IMR-90 (cell line): ENCODE measurements around the gene DUSP22. TPM values are rescaled to one million over a fixed set of nuclear protein-coding genes. Genes with fewer than 3 reads are reported as not detected.

Experiments used
- ATAC-seq: fragments of 200-7000 bp; cut with Tn5 transposase; 2 replicates; pipeline ENCODE4 v1.9.1; 2020; ENCODE audit warnings: low read depth, mild to moderate bottlenecking, moderate library complexity
- BruUV-seq: library from RNA; stranded (reverse); fragments of 400-500 nt; replicated peaks from 2 replicates; lab custom pipeline; 2021; lab: Mats Ljungman, UMichigan
- CTCF ChIA-PET: fragments of 300-600 bp; formaldehyde crosslinking; extraction: SDS; loops from one replicate; lab custom pipeline; 2021; ENCODE audit warnings: antibody characterized with exemption; lab: Yijun Ruan, JAX
- POLR2A ChIA-PET: fragments of 300-600 bp; sonication (Branson Sonifier 250); formaldehyde crosslinking; loops from one replicate; lab custom pipeline; 2022; ENCODE audit warnings: antibody characterized with exemption; ENCODE audit not compliant: unreplicated experiment; lab: Charles Lee
- DNase-seq: peaks from one replicate; pipeline ENCODE4 v3.0.0; 2013
- H2AFZ ChIP-seq: replicated peaks from 2 replicates; pipeline ENCODE3; 2013; ENCODE audit warnings: low read length, mild to moderate bottlenecking; ENCODE audit not compliant: poor library complexity
- H2AK5ac ChIP-seq: 2 replicates; pipeline ENCODE4 v1.6.1; 2013; ENCODE audit warnings: low read depth, low read length, inconsistent platforms
- H2AK9ac ChIP-seq: replicated peaks from 2 replicates; pipeline ENCODE3; 2013; ENCODE audit warnings: mild to moderate bottlenecking, low read depth, low read length, moderate library complexity; ENCODE audit not compliant: poor library complexity
- H2BK120ac ChIP-seq: 2 replicates; pipeline ENCODE4 v1.6.1; 2013; ENCODE audit warnings: low read depth, low read length, inconsistent platforms
- H2BK15ac ChIP-seq: 3 replicates; pipeline ENCODE4 v1.6.1; 2013; ENCODE audit warnings: low read depth, low read length, inconsistent platforms
- H2BK20ac ChIP-seq: 2 replicates; pipeline ENCODE4 v1.6.1; 2013; ENCODE audit warnings: low read depth, mild to moderate bottlenecking, inconsistent platforms, low read length, moderate library complexity
- H2BK5ac ChIP-seq: 2 replicates; pipeline ENCODE4 v1.6.1; 2013; ENCODE audit warnings: mild to moderate bottlenecking, low read depth, low read length, inconsistent platforms; ENCODE audit not compliant: poor library complexity, severe bottlenecking
- H3K14ac ChIP-seq: replicated peaks from 2 replicates; pipeline ENCODE4 v1.6.1; 2013; ENCODE audit warnings: low read depth, low read length, inconsistent platforms
- H3K18ac ChIP-seq: 2 replicates; pipeline ENCODE4 v1.6.1; 2013; ENCODE audit warnings: low read depth, low read length, control low read depth
- H3K23ac ChIP-seq: 2 replicates; pipeline ENCODE4 v1.6.1; 2013; ENCODE audit warnings: low read depth, low read length, inconsistent platforms
- H3K27ac ChIP-seq: 2 replicates; pipeline ENCODE4 v1.5.1; 2013; ENCODE audit warnings: mild to moderate bottlenecking, control low read depth, low read length; ENCODE audit not compliant: insufficient read depth
- H3K27me3 ChIP-seq: 2 replicates; pipeline ENCODE4 v1.6.1; 2013; ENCODE audit warnings: low read length; ENCODE audit not compliant: control insufficient read depth, insufficient read depth
- H3K36me3 ChIP-seq: 2 replicates; pipeline ENCODE4 v1.6.1; 2013; ENCODE audit warnings: low read length, mixed read lengths; ENCODE audit not compliant: control insufficient read depth, insufficient read depth
- H3K4ac ChIP-seq: 2 replicates; pipeline ENCODE4 v1.6.1; 2013; ENCODE audit warnings: low read depth, low read length, inconsistent platforms
- H3K4me1 ChIP-seq: 2 replicates; pipeline ENCODE4 v1.6.1; 2013; ENCODE audit warnings: low read length, mixed read lengths; ENCODE audit not compliant: control insufficient read depth, insufficient read depth
- H3K4me2 ChIP-seq: 2 replicates; pipeline ENCODE4 v1.6.1; 2013; ENCODE audit warnings: low read depth, mild to moderate bottlenecking, control low read depth, low read length, moderate library complexity
- H3K4me3 ChIP-seq: 2 replicates; pipeline ENCODE4 v1.5.1; 2013; ENCODE audit warnings: low read depth, mild to moderate bottlenecking, control low read depth, low read length, moderate library complexity; ENCODE audit not compliant: insufficient read depth
- H3K56ac ChIP-seq: 2 replicates; pipeline ENCODE4 v1.6.1; 2013; ENCODE audit warnings: low read length, inconsistent platforms; ENCODE audit not compliant: insufficient read depth; ENCODE audit errors: extremely low read depth
- H3K79me1 ChIP-seq, 2 experiments: 2 replicates each; pipeline ENCODE4 v1.6.1; 2013; ENCODE audit warnings: low read length in 2 of 2, inconsistent platforms in 1 of 2, low read depth in 1 of 2
- H3K9ac ChIP-seq: 2 replicates; pipeline ENCODE4 v1.6.1; 2013; ENCODE audit warnings: low read depth, low read length, control low read depth
- H3K9me1 ChIP-seq: 2 replicates; pipeline ENCODE4 v1.6.1; 2013; ENCODE audit warnings: low read length, inconsistent platforms; ENCODE audit not compliant: insufficient read depth
- H3K9me3 ChIP-seq: 2 replicates; pipeline ENCODE4 v1.6.1; 2013; ENCODE audit warnings: low read length; ENCODE audit not compliant: control insufficient read depth, insufficient read depth
- H4K20me1 ChIP-seq: 2 replicates; pipeline ENCODE4 v1.6.1; 2013; ENCODE audit warnings: low read length, inconsistent platforms; ENCODE audit not compliant: insufficient read depth
- H4K5ac ChIP-seq: 2 replicates; pipeline ENCODE4 v1.6.1; 2013; ENCODE audit warnings: mild to moderate bottlenecking, low read depth, low read length, control low read depth
- H4K8ac ChIP-seq, 2 experiments: 2 replicates each; pipeline ENCODE4 v1.6.1; 2013; ENCODE audit warnings: low read depth in 2 of 2, low read length in 2 of 2, control low read depth in 1 of 2, inconsistent platforms in 1 of 2
- H4K91ac ChIP-seq: 2 replicates; pipeline ENCODE4 v1.6.1; 2013; ENCODE audit warnings: low read depth, low read length, inconsistent platforms; ENCODE audit not compliant: insufficient read depth
- BHLHE40 ChIP-seq: fragments of 150-350 bp; IDR thresholded peaks from 2 replicates; pipeline ENCODE4 v1.6.1; 2016; ENCODE audit warnings: mild to moderate bottlenecking, low read depth, low read length
- FOS ChIP-seq: fragments of 150-350 bp; IDR thresholded peaks from 2 replicates; pipeline ENCODE4 v1.6.1; 2016; ENCODE audit warnings: low read depth, low read length
- POLR2A ChIP-seq: IDR thresholded peaks from 2 replicates; pipeline ENCODE4 v1.6.1; 2012; ENCODE audit warnings: mild to moderate bottlenecking, low read depth, low read length
- RAD21 ChIP-seq: IDR thresholded peaks from 2 replicates; pipeline ENCODE4 v1.6.1; 2012; ENCODE audit warnings: low read length, improper control_type of control experiment
- RCOR1 ChIP-seq: IDR thresholded peaks from 2 replicates; pipeline ENCODE4 v1.6.1; 2012; ENCODE audit warnings: mild to moderate bottlenecking, low read length, improper control_type of control experiment; ENCODE audit not compliant: insufficient replicate concordance
- RFX5 ChIP-seq: IDR thresholded peaks from 2 replicates; pipeline ENCODE4 v1.8.0; 2012; ENCODE audit warnings: low read depth, mild to moderate bottlenecking, low read length, moderate library complexity
- SMC3 ChIP-seq: fragments of 150-350 bp; IDR thresholded peaks from 2 replicates; pipeline ENCODE4 v1.6.1; 2016; ENCODE audit warnings: low read depth, mild to moderate bottlenecking, antibody characterized with exemption, low read length, moderate library complexity
- WGBS, 2 experiments: methylation state at CpG; one replicate each; pipeline versions ENCODE4 v1.1.5 to v1.1.7; 2013; ENCODE audit warnings: missing lambda C conversion rate in 2 of 2; ENCODE audit not compliant: insufficient read length in 1 of 2; ENCODE audit errors: extremely low coverage in 2 of 2; 5-methylcytosine and 5-hydroxymethylcytosine counted together
- dilution Hi-C: fragments of 300-500 bp; cut with HindIII; formaldehyde crosslinking; loops from one replicate; pipeline ENCODE4 v1.14.3; 2018; ENCODE audit warnings: low sequenced_read_pairs; ENCODE audit not compliant: unreplicated experiment
- in situ Hi-C: fragments of 300-500 bp; cut with MboI; formaldehyde crosslinking; loops from 3 replicates; pipeline ENCODE4 v1.14.3; 2019; ENCODE audit warnings: low sequenced_read_pairs, inconsistent platforms, mixed read lengths
- intact Hi-C: fragments of 100-400 bp; cut with micrococcal nuclease; formaldehyde crosslinking; loops from 2 replicates; pipeline ENCODE4 v1.10.0; 2022
- polyA plus RNA-seq, 3 experiments: library from polyadenylated mRNA; depleted of rRNA; stranded (reverse); fragments of >200 nt; gene quantifications; 2 replicates each; pipeline ENCODE4 v1.2.3, GENCODE V29; 2012; ENCODE audit warnings: low replicate concordance in 1 of 3
- total RNA-seq: library from RNA; depleted of rRNA; stranded (reverse); fragments of >200 nt; gene quantifications from 2 replicates; pipeline ENCODE4 v1.2.3, GENCODE V29; 2012
- TF ChIP-seq, protein P1 (sequence below): fragments of 150-350 bp; IDR thresholded peaks from 2 replicates; pipeline ENCODE4 v1.6.1; 2017; ENCODE audit warnings: mild to moderate bottlenecking, antibody characterized with exemption, low read length, low read depth
- TF ChIP-seq, protein P2 (sequence below): fragments of 150-350 bp; IDR thresholded peaks from 2 replicates; pipeline ENCODE4 v1.6.1; 2016; ENCODE audit warnings: low read depth, mild to moderate bottlenecking, low read length, moderate library complexity, borderline replicate concordance

Gene DUSP22
- total and polyA plus RNA-seq, 2 of the 4 experiments (the other 2 are of a cell fraction) = 7.1 to 8.2 TPM

DNA sequence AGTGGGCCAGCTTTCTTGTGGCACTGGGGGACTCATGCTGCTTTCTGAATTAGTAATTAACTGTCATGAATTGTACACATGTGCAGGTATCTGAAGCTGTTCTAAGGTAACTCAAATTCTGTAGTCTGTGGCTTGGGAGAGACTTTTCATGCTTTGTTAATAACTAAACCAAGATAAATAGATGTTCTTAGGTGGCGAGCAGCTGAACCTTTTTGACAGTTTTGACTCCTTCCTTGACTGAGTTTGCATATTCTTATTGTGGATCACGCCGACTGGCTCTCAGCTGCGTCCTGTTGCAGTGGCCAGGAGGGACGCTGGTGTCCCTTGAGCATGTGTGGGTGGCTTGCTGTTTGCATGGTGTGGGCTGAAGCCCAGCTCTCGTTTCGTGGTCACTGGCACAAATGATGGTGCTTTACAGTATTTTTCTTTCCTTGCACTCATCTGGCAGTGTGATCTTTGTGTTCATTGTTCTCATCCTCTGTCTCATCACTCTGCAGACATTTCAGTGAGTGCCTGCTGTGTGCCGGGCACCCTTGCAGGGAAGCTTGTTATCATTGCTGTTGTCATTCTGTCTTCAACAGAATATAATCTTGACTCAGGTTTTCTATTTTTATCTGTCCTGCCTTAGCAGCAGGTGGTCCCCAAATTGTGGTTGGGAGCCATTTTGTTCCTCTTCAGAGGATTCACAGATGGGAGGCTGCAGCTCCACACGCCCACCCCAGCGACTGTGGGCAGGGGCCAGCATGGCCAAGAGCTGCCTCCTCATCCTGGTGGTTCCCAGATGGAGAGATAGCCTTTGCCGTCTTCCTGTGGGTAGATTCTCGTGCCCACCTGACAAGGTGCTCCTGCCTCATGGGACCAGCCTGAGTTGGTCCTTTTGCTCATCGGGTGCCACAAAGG lies 39.6 kb downstream of the DUSP22 start:
- Histone ChIP-seq H3K9ac (no peak overlapping the region), H2BK15ac (no peak overlapping the region), H3K4ac (no peak overlapping the region), H3K36me3 (no peaks in the 10 kb centered on the region), H3K56ac (no peak overlapping the region), H2BK120ac (no peak overlapping the region), H3K4me1 (peaks cover 9% of the 10 kb centered on the region), H3K27ac (no peak overlapping the region), H4K5ac (no peak overlapping the region), H3K4me2 (no peak overlapping the region), H3K9me1 (no peaks in the 10 kb centered on the region; the same call in 1 of the 2 replicates), H2BK20ac (no peak overlapping the region), H3K23ac (no peak overlapping the region), H2AK5ac (no peak overlapping the region), H4K91ac (no peak overlapping the region), H2AK9ac (no peak overlapping the region), H2BK5ac (no peak overlapping the region), H3K9me3 (peaks cover 4% of the 10 kb centered on the region; the same call in 1 of the 2 replicates), H3K79me1 (no peaks in the 10 kb centered on the region), H3K14ac (no peak overlapping the region), H3K27me3 (no peaks in the 10 kb centered on the region), H3K4me3 (no peak overlapping the region), H4K8ac (no peak overlapping the region), H3K18ac (no peak overlapping the region), H2AFZ (no peak overlapping the region), H4K20me1 (no peaks in the 10 kb centered on the region; the same call in 1 of the 2 replicates)
- BruUV-seq = no TSS peak
- in situ Hi-C loops = no loop called here
- no peak for ATAC-seq
- intact Hi-C loops = no loop called here
- ChIA-PET CTCF (interaction anchor here (0.7 kb wide), 1 partner anchor 143 kb away, joined by 4 read pairs; no protein-coding TSS in a partner anchor), POLR2A (no interaction called here)
- dilution Hi-C loops = no loop called here
- 72% methylated on average over 10 of the region's 13 CpGs; no CpG with 5 or more reads in 1 of the 2 experiments for WGBS, 2 experiments
- no peak for DNase-seq
- TF ChIP-seq SMC3 (no peak), RAD21 (no peak), BHLHE40 (no peak), RFX5 (no peak), RCOR1 (no peak), POLR2A (no peak), FOS (no peak)
- TF ChIP-seq, protein P1, sequence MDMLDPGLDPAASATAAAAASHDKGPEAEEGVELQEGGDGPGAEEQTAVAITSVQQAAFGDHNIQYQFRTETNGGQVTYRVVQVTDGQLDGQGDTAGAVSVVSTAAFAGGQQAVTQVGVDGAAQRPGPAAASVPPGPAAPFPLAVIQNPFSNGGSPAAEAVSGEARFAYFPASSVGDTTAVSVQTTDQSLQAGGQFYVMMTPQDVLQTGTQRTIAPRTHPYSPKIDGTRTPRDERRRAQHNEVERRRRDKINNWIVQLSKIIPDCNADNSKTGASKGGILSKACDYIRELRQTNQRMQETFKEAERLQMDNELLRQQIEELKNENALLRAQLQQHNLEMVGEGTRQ = no peak
- TF ChIP-seq, protein P2, sequence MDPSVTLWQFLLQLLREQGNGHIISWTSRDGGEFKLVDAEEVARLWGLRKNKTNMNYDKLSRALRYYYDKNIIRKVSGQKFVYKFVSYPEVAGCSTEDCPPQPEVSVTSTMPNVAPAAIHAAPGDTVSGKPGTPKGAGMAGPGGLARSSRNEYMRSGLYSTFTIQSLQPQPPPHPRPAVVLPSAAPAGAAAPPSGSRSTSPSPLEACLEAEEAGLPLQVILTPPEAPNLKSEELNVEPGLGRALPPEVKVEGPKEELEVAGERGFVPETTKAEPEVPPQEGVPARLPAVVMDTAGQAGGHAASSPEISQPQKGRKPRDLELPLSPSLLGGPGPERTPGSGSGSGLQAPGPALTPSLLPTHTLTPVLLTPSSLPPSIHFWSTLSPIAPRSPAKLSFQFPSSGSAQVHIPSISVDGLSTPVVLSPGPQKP = no peak
